ENCODE results near the gene EPAS1.
A peak's percentile ranks its signal among the peaks of the same experiment; 100 is the strongest.

The EPAS1 gene

DNA sequence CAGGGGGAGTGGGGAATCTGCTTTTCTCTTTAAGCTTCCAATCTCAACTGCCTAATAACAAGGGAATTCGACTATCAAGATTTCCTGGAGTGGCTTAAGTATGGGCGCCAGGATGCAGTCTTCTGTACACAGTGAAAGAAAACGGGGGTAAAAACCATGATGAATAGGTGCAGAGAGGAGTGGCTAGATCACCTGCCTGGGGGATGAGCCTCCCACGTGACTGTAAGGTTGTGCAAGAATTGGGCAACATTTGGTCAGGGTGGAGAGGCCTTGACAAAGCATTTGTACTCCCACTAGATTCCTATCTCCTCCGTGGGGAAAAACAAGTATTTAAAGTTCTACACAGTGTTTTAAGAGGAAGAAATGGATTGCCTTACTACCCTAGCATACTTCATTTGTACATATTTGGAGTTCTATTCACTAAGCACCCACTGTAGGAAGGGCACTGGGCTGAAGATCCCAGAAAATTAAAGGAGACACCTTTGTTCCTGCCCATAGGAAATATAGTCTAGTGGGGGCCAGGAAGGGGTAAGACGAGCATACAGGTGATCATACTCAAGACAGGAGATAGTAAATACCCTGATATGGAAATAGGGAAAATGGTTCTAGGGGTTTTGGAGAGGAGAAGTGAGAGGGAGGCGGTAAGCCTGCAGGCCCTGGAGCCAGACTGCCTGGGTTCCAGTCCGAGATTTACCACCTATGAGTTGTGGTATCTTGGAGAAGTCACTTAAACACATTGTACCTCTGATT, 29.2 kb downstream of the EPAS1 start:
- H3K4me3 ChIP-seq (ENCODE audit: low read length), result no peak overlapping the region
- peak; percentile 96 for DNase-seq (ENCODE audit: low read depth)
- TF ChIP-seq CTCF (IDR thresholded peaks at IDR 0.05; ENCODE audit: insufficient read depth, low read depth, low read length, missing control alignments), result no peak

DNA sequence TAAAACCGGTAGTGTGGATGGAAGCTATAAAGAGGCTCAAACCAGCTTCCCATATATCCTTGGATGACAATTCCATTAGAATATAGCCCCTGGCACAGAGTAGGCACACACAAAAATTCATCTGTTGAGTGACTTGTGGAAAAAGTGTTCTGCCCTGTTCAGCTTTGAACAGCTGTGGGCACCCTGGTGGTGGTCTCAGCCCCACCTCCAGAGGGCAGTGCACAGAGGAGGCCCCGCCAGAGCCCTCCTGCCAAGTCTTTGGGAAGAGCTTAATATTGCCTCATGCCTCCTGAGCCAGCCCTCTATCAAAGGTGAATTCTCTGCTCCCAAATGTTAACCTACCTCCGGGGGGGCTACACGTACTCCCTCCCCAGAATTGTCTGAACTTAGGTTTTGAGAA, 30.4 kb downstream of the EPAS1 start:
- H3K4me3 ChIP-seq (ENCODE audit: low read length), result no peak overlapping the region
- no peak for DNase-seq (ENCODE audit: low read depth)
- TF ChIP-seq CTCF (IDR thresholded peaks at IDR 0.05; ENCODE audit: insufficient read depth, low read depth, low read length, missing control alignments), result peak; percentile 11

- no peak overlapping the region for H3K4me3 ChIP-seq (ENCODE audit: low read length)
- DNase-seq (ENCODE audit: low read depth), result no peak
- TF ChIP-seq CTCF (IDR thresholded peaks at IDR 0.05; ENCODE audit: insufficient read depth, low read depth, low read length, missing control alignments), result no peak
Observed at GRCh38 chr2:46328291-46328690, 31.1 kb downstream of the EPAS1 start.

DNA sequence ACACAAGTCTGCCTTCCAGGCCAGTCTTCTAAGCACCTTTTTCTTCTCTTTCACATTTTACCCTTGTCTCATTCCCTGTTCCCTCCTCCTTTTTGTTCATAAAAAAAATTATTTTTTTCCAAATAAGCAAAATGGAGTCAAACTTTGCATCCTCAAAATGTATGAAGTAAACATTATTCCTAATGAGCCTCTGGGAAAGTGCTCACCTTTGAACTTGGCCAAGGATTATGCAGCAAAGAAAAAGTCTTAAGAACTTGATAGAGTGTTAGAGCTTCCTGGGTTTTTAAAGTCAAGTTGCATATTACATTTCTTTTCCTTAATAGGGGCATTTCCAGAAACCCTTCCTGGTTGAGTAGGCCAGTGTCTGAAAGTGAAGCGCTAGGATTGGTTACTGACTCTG, 31.6 kb downstream of the EPAS1 start:
- TF ChIP-seq CTCF (IDR thresholded peaks at IDR 0.05; ENCODE audit: insufficient read depth, low read depth, low read length, missing control alignments), result no peak
- no peak for DNase-seq (ENCODE audit: low read depth)
- no peak overlapping the region for H3K4me3 ChIP-seq (ENCODE audit: low read length)

DNA sequence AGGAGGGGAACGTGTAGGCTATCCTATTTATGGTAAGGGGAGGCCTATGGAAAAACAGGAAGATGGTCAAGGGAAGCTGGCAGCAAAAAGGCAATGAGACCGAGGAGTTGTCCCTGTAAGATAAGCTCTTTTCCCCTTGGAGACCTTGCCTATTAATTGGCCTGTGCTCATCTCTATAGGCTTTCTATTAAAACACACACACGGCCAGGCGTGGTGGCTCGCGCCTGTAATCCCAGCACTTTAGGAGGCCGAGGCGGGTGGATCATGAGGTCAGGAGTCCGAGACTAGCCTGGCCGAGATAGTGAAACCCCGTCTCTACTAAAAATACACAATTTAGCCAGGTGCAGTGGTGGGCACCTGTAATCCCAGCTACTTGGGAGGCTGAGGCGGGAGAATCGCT, 32.1 kb downstream of the EPAS1 start:
- no peak for DNase-seq (ENCODE audit: low read depth)
- TF ChIP-seq CTCF (IDR thresholded peaks at IDR 0.05; ENCODE audit: insufficient read depth, low read depth, low read length, missing control alignments), result no peak
- no peak overlapping the region for H3K4me3 ChIP-seq (ENCODE audit: low read length)

- DNase-seq (ENCODE audit: low read depth), result peak; percentile 95
- no peak for TF ChIP-seq CTCF (IDR thresholded peaks at IDR 0.05; ENCODE audit: insufficient read depth, low read depth, low read length, missing control alignments)
- H3K4me3 ChIP-seq (ENCODE audit: low read length), result no peak overlapping the region
Observed at GRCh38 chr2:46329803-46330775, 32.9 kb downstream of the EPAS1 start.

All from epithelial cell of esophagus (primary cell).